Muscle of back (tissue), 13 donors: ENCODE data around the gene LCE1E. TPM values are rescaled to one million over a fixed set of nuclear protein-coding genes. Genes with fewer than 3 reads are reported as not detected.

Experiments used
- DNase-seq, 3 donors: peaks; one replicate each; pipeline versions ENCODE4 v3.0.0 to v3.0.0-alpha.2; 2013
- long read RNA-seq, 9 donors: transcript quantifications; one replicate each; lab custom pipeline, GENCODE V29; 2026
- polyA plus RNA-seq, 10 donors: library from polyadenylated mRNA; unstranded; fragments of 120-200 nt; gene quantifications; one replicate each; pipeline ENCODE4 v1.2.1, GENCODE V29; 2013; ENCODE audit not compliant: insufficient read length in 10 of 10

LCE1E gene, protein sequence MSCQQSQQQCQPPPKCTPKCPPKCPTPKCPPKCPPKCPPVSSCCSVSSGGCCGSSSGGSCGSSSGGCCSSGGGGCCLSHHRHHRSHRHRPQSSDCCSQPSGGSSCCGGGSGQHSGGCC
- not detected for polyA plus RNA-seq
- long read RNA-seq, donor 1 = 0 reads
- long read RNA-seq, donor 2 = 0 reads
- long read RNA-seq, donor 3 = 0 reads
- long read RNA-seq, donor 4 = 0 reads
- long read RNA-seq, donor 5 = 0 reads
- long read RNA-seq, donor 6 = 0 reads
- long read RNA-seq, donor 7 = 0 reads
- long read RNA-seq, donor 8 = 0 reads
- long read RNA-seq, donor 9 = 0 reads

DNA sequence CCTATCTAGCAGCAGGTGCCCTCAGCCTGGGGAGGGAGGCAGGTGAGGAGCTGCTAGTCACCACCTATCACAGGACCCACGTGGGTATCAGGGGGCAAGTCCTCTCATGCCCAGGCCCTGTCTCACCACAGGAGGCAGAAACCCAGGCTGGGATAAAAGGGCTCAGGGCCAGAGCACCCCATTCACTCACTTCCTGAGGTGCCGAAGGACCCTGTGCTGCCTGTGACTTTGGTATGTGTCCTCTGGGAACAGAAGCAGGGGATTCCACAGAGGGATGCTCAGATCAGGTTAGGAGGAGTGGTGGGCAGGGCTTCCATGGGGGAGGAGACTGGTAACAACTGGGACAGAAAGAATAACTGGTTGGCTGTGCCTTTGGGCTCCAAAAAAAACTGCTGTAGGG lies at the start of gene LCE1E:
LCE1E (plus strand) TSS at position 181 of the 400 bp plus-strand sequence. CDS start 1,043 bp downstream, outside the sequence.
- no peak for DNase-seq

DNA sequence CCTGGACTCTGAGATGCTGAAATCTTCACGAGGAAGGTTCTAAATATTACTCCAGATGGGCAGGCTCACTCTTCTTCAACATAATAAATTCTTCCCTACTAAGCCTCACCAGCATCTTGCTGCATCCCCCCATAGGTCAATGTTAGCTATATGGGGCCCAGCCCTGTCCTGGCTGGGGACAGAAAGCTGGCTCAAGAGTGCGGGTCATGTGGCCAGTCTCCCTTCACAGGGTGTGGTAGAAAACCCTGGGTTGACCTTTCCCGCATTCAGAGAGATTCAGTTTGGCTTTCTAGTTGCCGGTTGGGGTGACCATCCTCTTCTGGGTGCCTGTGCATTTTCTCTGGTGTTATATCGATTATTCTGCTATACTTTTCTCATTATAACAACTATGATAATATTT lies 48.1 kb upstream of the LCE1E start:
- DNase-seq = no peak

GRCh38 chr1:152739841-152740240 lies 46.2 kb upstream of the LCE1E start:
- DNase-seq = no peak

DNA sequence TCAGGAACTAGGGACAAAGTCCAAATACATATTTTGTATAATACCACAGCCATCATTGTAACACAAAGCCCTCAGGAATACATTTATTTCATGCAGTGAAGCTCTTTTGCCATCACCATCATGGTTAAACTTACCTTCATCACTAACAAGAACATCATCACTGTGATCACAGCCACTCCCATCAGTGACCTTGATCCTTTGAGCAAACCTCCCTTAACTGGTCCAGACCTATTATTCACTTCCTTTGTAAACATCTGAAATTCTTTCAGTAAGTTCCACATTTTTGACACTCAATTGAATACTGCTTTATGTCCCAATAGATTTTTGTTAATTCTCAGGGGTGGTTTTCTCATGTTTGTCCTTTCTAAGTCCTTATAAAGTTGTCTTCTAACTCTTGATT lies 44.4 kb upstream of the LCE1E start:
- DNase-seq = no peak

DNA sequence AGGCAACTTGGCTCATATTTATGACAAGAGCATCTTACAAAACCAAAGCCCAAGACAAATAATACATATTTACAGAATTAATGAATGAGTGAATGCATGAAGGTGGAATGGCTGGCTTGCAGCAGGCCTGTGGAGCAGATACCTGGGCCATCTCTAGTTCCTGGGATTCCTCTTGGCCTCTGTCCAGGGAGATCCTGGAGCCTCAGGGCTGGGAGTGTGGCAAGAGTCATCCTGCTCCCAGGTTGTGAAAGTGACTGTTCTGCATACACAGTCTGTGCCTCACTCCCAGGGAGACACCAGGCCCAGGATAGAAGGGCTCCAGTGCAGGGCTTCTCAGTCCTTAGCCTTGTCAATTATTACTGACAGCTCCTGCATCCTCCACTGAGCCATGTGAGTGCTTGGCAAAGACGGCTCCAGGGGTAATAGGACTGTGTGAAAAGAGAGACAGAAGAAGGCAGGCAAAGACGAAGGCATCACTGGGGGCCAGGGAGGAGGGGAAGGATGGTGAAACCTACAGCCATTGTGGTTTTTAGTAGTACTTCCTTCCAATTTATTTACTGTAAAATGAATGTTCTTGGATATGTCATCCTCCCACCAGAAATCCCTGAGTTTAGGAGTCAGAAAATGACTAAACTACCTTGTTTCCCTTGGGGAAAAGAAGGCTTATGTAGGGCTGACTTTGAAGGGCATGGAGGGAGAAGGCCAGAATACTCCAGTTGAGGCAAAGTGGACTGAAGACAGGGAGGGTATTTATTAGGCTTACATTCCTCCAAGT lies 42.5 kb upstream of the LCE1E start:
- no peak for DNase-seq

DNA sequence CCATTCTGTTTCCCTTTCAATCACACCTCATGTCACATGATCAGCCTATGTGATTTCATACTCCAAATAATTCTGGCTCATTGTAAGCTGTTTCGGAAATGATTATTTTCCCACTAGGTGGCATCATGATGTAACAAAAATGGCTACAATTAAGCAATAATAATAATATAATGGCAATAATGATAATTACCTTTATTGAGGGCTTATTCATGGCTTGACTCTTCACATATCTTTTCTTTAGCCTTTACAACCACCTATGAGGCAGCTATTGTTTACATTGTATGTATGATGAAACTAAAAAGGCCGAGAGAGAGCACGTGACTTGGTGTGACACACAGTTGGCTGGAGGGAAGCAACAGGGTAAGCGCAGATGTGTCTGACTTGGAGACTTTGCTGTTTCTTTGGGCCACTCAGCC lies 40.8 kb upstream of the LCE1E start:
- no peak for DNase-seq

- no peak for DNase-seq
These were observed 40.2 kb upstream of the LCE1E start for GRCh38 chr1:152745765-152746444.

DNA sequence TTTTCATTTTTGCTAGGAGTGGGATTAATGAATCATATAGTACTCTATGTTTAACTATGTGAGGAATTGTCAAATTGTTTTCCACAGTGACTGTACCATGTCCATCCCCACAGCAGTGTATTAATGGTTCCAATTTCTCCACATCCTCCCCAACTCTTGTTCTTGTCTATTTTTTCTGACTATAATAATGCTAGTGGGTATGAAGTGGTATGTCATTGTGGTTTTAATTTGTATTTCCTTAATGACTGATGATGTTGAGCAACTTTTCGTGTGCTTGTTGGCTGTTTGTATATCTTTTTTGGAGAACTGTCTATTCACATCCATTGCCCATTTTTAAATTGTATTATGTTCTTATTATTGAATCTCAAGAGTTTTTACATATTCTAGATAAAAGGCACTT lies 38.2 kb upstream of the LCE1E start:
- DNase-seq = no peak

DNA sequence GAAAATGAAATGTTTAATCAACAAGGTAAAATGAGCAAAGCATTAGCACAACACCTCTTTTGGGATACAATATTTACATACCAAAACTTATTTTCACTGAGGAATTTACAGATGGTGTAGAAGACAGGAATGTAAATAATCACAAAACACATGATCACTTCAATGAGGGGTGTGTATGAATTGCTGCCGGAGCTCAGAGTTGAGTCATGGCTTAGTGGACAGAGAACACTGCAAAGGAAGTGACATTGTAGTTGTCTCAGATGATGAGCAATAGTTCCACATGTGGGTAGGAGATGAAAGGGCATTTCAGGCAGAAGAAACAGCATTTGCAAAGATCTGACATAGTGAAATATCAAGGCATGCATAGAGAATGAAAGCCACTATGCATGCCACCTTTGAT lies 33.8 kb upstream of the LCE1E start:
- peak in 1 of 3 donors; percentile 2 for DNase-seq

DNA sequence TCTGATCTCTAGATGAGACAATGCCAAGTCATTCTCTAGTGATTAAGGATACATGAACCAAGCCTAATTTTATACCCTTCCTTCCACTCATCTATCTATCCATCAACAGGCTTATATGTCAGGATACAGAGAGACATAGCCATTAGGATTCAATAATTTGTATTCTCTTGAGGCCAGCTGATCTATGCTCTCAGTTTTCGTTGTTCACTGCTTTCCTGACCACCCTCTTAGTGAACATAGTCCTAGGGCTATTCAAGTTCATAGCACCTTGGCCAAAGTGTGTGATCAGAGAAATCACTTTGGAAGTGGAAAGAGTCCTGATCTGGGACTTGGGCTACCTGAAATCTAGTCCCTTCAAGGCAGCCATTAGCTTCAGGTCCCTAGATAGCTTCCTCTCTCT lies 32.5 kb upstream of the LCE1E start:
- no peak for DNase-seq

DNA sequence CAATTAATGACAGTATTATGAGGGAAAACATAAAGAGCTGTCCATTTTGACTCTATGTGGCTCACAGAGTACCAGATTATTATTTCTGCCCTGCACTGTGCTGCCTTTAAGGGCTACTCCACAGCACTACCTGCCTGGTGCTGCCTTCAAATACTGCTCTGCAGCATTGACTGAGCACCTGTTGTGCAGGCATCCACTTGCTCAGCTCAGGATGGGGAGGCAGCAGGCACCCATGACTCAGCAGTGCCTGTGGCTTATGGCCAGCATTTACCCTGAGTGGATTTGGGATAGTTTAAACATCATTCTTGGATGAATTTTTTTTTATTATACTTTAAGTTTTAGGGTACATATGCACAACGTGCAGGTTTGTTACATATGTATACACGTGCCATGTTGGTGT lies 29.2 kb upstream of the LCE1E start:
- DNase-seq = no peak

GRCh38 chr1:152757747-152758146 lies 28.3 kb upstream of the LCE1E start, which contains the start of gene KPRP:
Gene KPRP, plus strand, starts transcription at chr1:152758025. Its CDS starts 1,564 bp downstream, at chr1:152759589.
- DNase-seq = no peak

DNA sequence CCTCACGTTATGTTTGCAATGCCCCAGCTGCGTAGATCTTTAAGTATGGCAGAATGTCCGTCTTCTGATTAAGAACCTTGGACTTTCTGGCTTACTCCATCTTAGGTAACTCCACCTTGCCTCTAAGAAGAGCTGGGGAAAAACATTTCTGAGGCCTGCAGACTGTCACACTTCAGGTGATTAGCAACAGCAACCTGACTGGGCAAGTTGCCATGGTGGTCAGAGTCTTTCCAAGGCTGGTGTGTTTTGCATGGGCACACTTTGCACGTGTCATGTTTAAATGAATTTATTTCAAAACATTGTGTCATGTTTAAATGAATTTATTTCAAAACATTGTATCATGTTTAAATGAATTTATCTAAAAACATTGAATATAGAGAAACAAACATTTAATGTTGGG lies 27.4 kb upstream of the LCE1E start:
- no peak for DNase-seq

DNA sequence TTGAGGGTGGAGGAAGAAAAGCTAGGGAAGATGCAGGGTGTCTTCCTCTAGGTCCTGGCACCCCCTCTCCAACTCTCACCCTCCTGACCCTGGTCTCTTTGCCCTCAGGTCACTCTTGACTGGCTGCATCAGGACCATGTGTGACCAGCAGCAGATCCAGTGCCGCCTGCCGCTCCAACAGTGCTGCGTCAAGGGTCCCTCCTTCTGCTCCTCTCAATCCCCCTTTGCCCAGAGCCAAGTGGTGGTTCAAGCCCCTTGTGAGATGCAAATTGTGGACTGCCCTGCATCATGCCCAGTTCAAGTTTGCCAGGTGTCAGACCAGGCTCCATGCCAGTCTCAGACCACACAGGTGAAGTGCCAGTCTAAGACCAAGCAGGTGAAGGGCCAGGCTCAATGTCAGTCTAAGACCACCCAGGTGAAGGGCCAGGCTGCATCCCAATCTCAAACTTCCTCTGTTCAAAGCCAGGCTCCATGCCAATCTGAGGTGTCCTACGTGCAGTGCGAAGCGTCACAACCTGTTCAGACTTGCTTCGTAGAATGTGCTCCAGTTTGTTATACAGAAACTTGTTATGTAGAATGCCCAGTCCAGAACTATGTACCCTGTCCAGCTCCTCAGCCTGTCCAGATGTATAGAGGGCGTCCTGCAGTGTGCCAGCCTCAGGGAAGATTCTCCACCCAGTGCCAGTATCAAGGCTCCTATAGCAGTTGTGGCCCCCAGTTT lies 26.4 kb upstream of the LCE1E start:
- DNase-seq = no peak

GRCh38 chr1:152760551-152761190 lies 25.4 kb upstream of the LCE1E start:
- no peak for DNase-seq

- DNase-seq = no peak
These were observed 24.3 kb upstream of the LCE1E start for GRCh38 chr1:152761609-152762213.

- no peak for DNase-seq
These were observed 17.1 kb upstream of the LCE1E start for GRCh38 chr1:152768847-152769533.

DNA sequence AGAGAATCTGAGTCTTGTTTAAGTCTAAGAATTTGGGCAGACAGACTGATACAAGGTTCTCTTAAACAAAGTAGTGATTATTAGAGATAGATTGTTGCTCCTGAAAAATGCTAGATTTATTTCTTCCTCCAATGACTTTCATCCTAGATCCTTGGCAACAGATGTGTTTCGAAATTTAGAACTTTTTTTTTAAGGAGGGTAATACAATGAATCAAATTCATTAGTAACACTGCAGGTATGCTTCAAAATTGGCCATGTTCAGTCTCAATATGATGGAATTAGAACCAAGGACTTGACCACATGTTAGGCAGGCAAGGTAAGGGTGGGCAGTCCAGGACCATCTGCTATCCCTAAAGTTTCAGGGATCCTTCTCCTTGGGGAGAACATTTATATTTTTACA lies 15.6 kb upstream of the LCE1E start:
- no peak for DNase-seq

GRCh38 chr1:152774875-152775274 lies 11.2 kb upstream of the LCE1E start, which contains the start of gene LCE1F:
Gene LCE1F, plus strand, starts transcription at chr1:152775140. Its CDS starts 1,232 bp downstream, at chr1:152776372.
- DNase-seq = no peak

- no peak for DNase-seq
These were observed 9.7 kb upstream of the LCE1E start for GRCh38 chr1:152776361-152776760.
